Measurements from ENCODE around the gene WDR43. TPM values are rescaled to one million over a fixed set of nuclear protein-coding genes. Genes with fewer than 3 reads are reported as not detected.

WDR43 gene
- total RNA-seq, 3 donors from 2014 or later = 34.4 to 40.9 (median 37.6) TPM

GRCh38 chr2:28981016-28981441 is 86.6 kb downstream of the WDR43 start, which contains the start of gene TOGARAM2:
Gene TOGARAM2 (plus strand): TSS chr2:28981298. CDS start chr2:28994835, 13,537 bp downstream.
- DNase-seq = peak in 1 of 3 donors; percentile 15
- TF ChIP-seq, protein P1, sequence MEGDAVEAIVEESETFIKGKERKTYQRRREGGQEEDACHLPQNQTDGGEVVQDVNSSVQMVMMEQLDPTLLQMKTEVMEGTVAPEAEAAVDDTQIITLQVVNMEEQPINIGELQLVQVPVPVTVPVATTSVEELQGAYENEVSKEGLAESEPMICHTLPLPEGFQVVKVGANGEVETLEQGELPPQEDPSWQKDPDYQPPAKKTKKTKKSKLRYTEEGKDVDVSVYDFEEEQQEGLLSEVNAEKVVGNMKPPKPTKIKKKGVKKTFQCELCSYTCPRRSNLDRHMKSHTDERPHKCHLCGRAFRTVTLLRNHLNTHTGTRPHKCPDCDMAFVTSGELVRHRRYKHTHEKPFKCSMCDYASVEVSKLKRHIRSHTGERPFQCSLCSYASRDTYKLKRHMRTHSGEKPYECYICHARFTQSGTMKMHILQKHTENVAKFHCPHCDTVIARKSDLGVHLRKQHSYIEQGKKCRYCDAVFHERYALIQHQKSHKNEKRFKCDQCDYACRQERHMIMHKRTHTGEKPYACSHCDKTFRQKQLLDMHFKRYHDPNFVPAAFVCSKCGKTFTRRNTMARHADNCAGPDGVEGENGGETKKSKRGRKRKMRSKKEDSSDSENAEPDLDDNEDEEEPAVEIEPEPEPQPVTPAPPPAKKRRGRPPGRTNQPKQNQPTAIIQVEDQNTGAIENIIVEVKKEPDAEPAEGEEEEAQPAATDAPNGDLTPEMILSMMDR (IDR thresholded peaks at IDR 0.05) = no peak

GRCh38 chr2:28981620-28982376 is 87.3 kb downstream of the WDR43 start:
- intact Hi-C loops (cut with DNase I, micrococcal nuclease) = no loop called here
- no peaks in the 10 kb centered on the region for H3K9me3 ChIP-seq
- no peaks in the 10 kb centered on the region for H3K4me1 ChIP-seq (ENCODE audit: low read depth)

More at GRCh38 chr2:28981016-28981441, 86.6 kb downstream of the WDR43 start, which contains the start of gene TOGARAM2:
- ATAC-seq = peak; percentile 58
- no peaks in the 10 kb centered on the region for H3K4me1 ChIP-seq (ENCODE audit: low read depth)
- no peaks in the 10 kb centered on the region for H3K36me3 ChIP-seq (ENCODE audit: low read depth)
- no peaks in the 10 kb centered on the region for H3K9me3 ChIP-seq
- intact Hi-C loops (cut with DNase I, micrococcal nuclease) = no loop called here
- H3K4me3 ChIP-seq = no peak within 1 kb of the TSS

DNA sequence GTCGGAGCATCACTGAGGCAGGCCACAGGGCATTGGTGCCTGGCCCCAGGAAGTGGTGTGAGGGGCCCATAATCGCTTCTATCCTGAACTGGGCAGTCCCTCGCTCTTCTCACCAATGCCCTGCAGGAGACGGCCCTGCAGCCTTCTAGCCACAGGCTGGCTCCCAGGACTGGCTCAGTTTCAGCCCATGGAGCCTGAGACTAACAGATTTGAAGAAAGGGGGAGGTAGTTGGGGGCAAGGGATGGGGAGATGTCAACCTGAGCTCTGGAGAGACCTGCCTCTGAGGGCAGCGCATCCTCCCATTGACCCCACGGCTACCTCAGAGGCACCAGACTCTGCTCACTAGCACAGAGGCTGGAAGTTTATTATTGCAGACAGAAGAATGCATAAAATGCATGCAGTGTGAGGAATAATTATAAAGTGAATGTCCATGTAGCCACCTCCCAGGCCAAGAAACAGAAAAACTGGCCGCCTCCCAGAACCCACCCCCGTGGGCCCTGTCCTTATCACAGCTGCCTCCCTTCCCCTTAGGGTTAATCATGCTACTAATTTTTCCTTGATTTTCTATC is 88.0 kb downstream of the WDR43 start:
- no peak overlapping the region for H3K4me3 ChIP-seq
- TF ChIP-seq, protein P1 (IDR thresholded peaks at IDR 0.05) = no peak
- intact Hi-C loops (cut with DNase I, micrococcal nuclease) = no loop called here
- ATAC-seq = no peak
- no peaks in the 10 kb centered on the region for H3K36me3 ChIP-seq (ENCODE audit: low read depth)
- H3K9me3 ChIP-seq = no peaks in the 10 kb centered on the region
- no peak for DNase-seq
- H3K4me1 ChIP-seq (ENCODE audit: low read depth) = no peaks in the 10 kb centered on the region

More at GRCh38 chr2:28981620-28982376, 87.3 kb downstream of the WDR43 start:
- TF ChIP-seq, protein P1 (IDR thresholded peaks at IDR 0.05) = no peak
- ATAC-seq (peak; percentile 23), DNase-seq (no peak)
- Histone ChIP-seq H3K4me3 (no peak overlapping the region), H3K36me3 (ENCODE audit: low read depth) (no peaks in the 10 kb centered on the region)

DNA sequence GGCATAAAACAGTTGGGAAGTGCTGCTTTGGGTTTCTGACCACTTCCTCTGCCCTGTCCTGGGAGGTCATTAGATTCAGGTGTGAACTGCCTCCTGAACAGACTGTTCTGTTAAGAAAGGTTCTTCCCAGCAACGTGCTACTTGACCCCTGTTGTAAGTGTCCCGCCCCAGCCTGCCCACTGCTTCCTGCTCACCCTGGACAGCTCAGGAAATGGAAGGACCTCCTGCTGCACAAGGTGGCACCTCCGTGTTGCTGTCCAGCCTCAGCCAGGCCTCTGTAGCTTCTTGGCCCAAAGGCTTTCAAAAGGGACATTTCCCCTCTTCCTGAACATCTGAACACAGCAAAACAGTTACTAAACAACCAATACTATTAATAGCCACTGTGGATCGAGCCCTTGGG is 92.0 kb downstream of the WDR43 start:
- no peaks in the 10 kb centered on the region for H3K4me1 ChIP-seq (ENCODE audit: low read depth)

DNA sequence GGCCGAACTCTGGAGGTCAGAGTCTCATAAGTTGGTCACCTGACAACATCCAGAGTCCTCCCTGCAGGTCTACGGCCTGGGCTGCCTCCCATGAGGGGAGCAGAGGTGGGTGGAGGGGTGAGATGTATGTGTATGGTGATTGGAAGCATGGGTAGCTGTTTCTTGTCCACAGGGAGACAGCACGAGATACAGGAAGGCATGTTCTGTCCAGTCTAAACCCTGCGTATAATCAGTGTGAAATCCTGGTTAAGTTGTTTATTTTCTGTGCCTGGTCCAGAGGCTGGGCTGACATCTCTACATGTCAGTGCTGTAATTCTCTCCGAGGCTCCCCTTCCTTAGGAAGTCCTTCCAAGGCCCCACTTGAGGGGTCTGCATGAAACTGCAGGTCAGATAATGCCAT is 95.5 kb downstream of the WDR43 start:
- H3K4me3 ChIP-seq = no peak overlapping the region
- H3K36me3 ChIP-seq (ENCODE audit: low read depth) = no peaks in the 10 kb centered on the region
- ATAC-seq = no peak
- no peaks in the 10 kb centered on the region for H3K9me3 ChIP-seq
- H3K4me1 ChIP-seq (ENCODE audit: low read depth) = peaks cover 7% of the 10 kb centered on the region
- intact Hi-C loops (cut with DNase I, micrococcal nuclease) = no loop called here
- no peak for DNase-seq
- TF ChIP-seq, protein P1 (IDR thresholded peaks at IDR 0.05) = no peak

More for the DNA sequence above, 92.0 kb downstream of the WDR43 start:
- TF ChIP-seq, protein P1 (IDR thresholded peaks at IDR 0.05) = no peak
- no peak for DNase-seq
- no peak overlapping the region for H3K4me3 ChIP-seq
- H3K9me3 ChIP-seq = no peaks in the 10 kb centered on the region
- H3K36me3 ChIP-seq (ENCODE audit: low read depth) = no peaks in the 10 kb centered on the region
- no peak for ATAC-seq
- intact Hi-C loops (cut with DNase I, micrococcal nuclease) = no loop called here

All from mucosa of descending colon (tissue), 3 donors.